PC-9 (cell line): ENCODE measurements around the gene APIP. TPM values are rescaled to one million over a fixed set of nuclear protein-coding genes. Genes with fewer than 3 reads are reported as not detected.

Experiments
- BruUV-seq: library from RNA; stranded (reverse); fragments of 400-500 nt; replicated peaks from 2 replicates; lab custom pipeline; 2021; lab: Mats Ljungman, UMichigan
- CTCF ChIA-PET: fragments of 300-600 bp; sonication (Branson Sonifier 250); formaldehyde crosslinking; loops from one replicate; lab custom pipeline; 2022; ENCODE audit warnings: antibody characterized with exemption; lab: Charles Lee
- POLR2A ChIA-PET: fragments of 300-600 bp; sonication (Branson Sonifier 250); formaldehyde crosslinking; loops from one replicate; lab custom pipeline; 2022; ENCODE audit warnings: antibody characterized with exemption; ENCODE audit not compliant: unreplicated experiment; lab: Charles Lee
- DNase-seq, 2 experiments: peaks; one replicate each; pipeline versions ENCODE4 v3.0.0 to v3.0.0-alpha.2; 2015 to 2022; ENCODE audit warnings: mixed read lengths in 1 of 2
- H2AFZ ChIP-seq: fragments of 200-600 bp; sonication (generic); 2 replicates; pipeline ENCODE4 v1.8.1; 2017; ENCODE audit warnings: antibody characterized with exemption
- H3F3A ChIP-seq: fragments of 200-600 bp; sonication (generic); 2 replicates; pipeline ENCODE4 v1.8.1; 2017; ENCODE audit warnings: antibody characterized with exemption, mild to moderate bottlenecking, low read depth; ENCODE audit not compliant: insufficient read depth
- H3K27ac ChIP-seq: fragments of 200-600 bp; sonication (generic); 2 replicates; pipeline ENCODE4 v1.6.1; 2016; ENCODE audit warnings: mixed run types
- H3K27me3 ChIP-seq: fragments of 200-600 bp; sonication (generic); 2 replicates; pipeline ENCODE4 v1.6.1; 2016; ENCODE audit warnings: low read depth, mixed run types; ENCODE audit not compliant: insufficient read depth
- H3K36me3 ChIP-seq: fragments of 200-600 bp; sonication (generic); 2 replicates; pipeline ENCODE4 v1.6.1; 2016; ENCODE audit warnings: low read depth, mixed run types
- H3K4me1 ChIP-seq: fragments of 200-600 bp; sonication (generic); replicated peaks from 2 replicates; pipeline ENCODE4 v1.6.1; 2016; ENCODE audit warnings: mixed run types; ENCODE audit not compliant: insufficient read depth
- H3K4me2 ChIP-seq: fragments of 200-600 bp; sonication (generic); 2 replicates; pipeline ENCODE4 v1.6.1; 2017; ENCODE audit warnings: mixed run types
- H3K4me3 ChIP-seq: fragments of 200-600 bp; sonication (generic); 2 replicates; pipeline ENCODE4 v1.6.1; 2016; ENCODE audit warnings: mixed run types
- H3K79me2 ChIP-seq: fragments of 200-600 bp; sonication (generic); 2 replicates; pipeline ENCODE4 v1.6.1; 2017; ENCODE audit warnings: low read depth, mixed run types
- H3K9me2 ChIP-seq: fragments of 200-600 bp; sonication (generic); 2 replicates; pipeline ENCODE4 v1.8.1; 2017; ENCODE audit warnings: mild to moderate bottlenecking; ENCODE audit not compliant: insufficient read depth
- H3K9me3 ChIP-seq: fragments of 200-600 bp; sonication (generic); 2 replicates; pipeline ENCODE4 v1.8.1; 2016; ENCODE audit warnings: low read depth; ENCODE audit not compliant: insufficient read depth
- H4K20me1 ChIP-seq: fragments of 200-600 bp; sonication (generic); 2 replicates; pipeline ENCODE4 v1.8.1; 2017; ENCODE audit not compliant: insufficient read depth
- CTCF ChIP-seq: fragments of 200-600 bp; sonication (generic); conservative IDR thresholded peaks from 2 replicates; pipeline ENCODE4 v1.6.1; 2017; ENCODE audit warnings: mixed run types, antibody characterized with exemption, mild to moderate bottlenecking, moderate library complexity
- EZH2 ChIP-seq: fragments of 200-600 bp; sonication (generic); IDR thresholded peaks from 2 replicates; pipeline ENCODE4 v1.8.0; 2017; ENCODE audit warnings: antibody characterized with exemption, low read depth
- intact Hi-C: fragments of 100-400 bp; cut with micrococcal nuclease; formaldehyde crosslinking; loops from one replicate; pipeline ENCODE4 v1.10.0; 2022; ENCODE audit not compliant: unreplicated experiment
- total RNA-seq: library from RNA; stranded (reverse); gene quantifications from 2 replicates; pipeline ENCODE4 v1.2.3, GENCODE V29; 2021

Gene APIP
- total RNA-seq, 1 experiment from 2014 or later: 41.0 TPM

- CTCF ChIA-PET: no interaction called here
- no TSS peak for BruUV-seq
- intact Hi-C loops: no loop called here
Measured at GRCh38 chr11:34844463-34845112, 71.6 kb downstream of the APIP start.

GRCh38 chr11:34843271-34843670, 72.9 kb downstream of the APIP start:
- DNase-seq: no peak
- no peak overlapping the region for H3K4me3 ChIP-seq
- H3K9me2 ChIP-seq: no peaks in the 10 kb centered on the region
- intact Hi-C loops: no loop called here
- H3K79me2 ChIP-seq: no peaks in the 10 kb centered on the region
- no peaks in the 10 kb centered on the region for H3K27me3 ChIP-seq
- BruUV-seq: no TSS peak
- H3K9me3 ChIP-seq: no peaks in the 10 kb centered on the region
- ChIA-PET CTCF (no interaction called here), POLR2A (interaction anchor here (0.6 kb wide), 1 partner anchor 279 kb away, joined by 7 read pairs; no protein-coding TSS in a partner anchor)
- H3K27ac ChIP-seq: no peak overlapping the region
- no peaks in the 10 kb centered on the region for H3K36me3 ChIP-seq
- H4K20me1 ChIP-seq: no peaks in the 10 kb centered on the region
- H2AFZ ChIP-seq: no peak overlapping the region
- H3F3A ChIP-seq: no peaks in the 10 kb centered on the region
- no peak for TF ChIP-seq EZH2
- TF ChIP-seq CTCF: no peak
- H3K4me2 ChIP-seq: no peak overlapping the region
- H3K4me1 ChIP-seq: no peaks in the 10 kb centered on the region

More at GRCh38 chr11:34844463-34845112, 71.6 kb downstream of the APIP start:
- Histone ChIP-seq H3K9me2 (no peaks in the 10 kb centered on the region), H2AFZ (no peak overlapping the region), H3K79me2 (no peaks in the 10 kb centered on the region), H3K4me2 (no peak overlapping the region), H4K20me1 (no peaks in the 10 kb centered on the region), H3K36me3 (no peaks in the 10 kb centered on the region), H3F3A (no peaks in the 10 kb centered on the region), H3K4me3 (no peak overlapping the region), H3K27me3 (no peaks in the 10 kb centered on the region), H3K9me3 (no peaks in the 10 kb centered on the region), H3K4me1 (no peaks in the 10 kb centered on the region), H3K27ac (no peak overlapping the region)
- POLR2A ChIA-PET: no interaction called here
- TF ChIP-seq EZH2 (no peak), CTCF (no peak)
- no peak for DNase-seq

GRCh38 chr11:34840736-34841386, 75.3 kb downstream of the APIP start:
- no TSS peak for BruUV-seq
- no peaks in the 10 kb centered on the region for H4K20me1 ChIP-seq
- POLR2A ChIA-PET: no interaction called here
- CTCF ChIA-PET: interaction anchor here (0.9 kb wide), 1 partner anchor 105 kb away, joined by 3 read pairs; no protein-coding TSS in a partner anchor
- DNase-seq: peak in 1 of 2 experiments; percentile 47
- no peaks in the 10 kb centered on the region for H3K79me2 ChIP-seq
- TF ChIP-seq EZH2 (no peak), CTCF (peak; percentile 65; the same call in 1 of the 2 replicates)
- intact Hi-C loops: no loop called here
- no peak overlapping the region for H3K27ac ChIP-seq
- no peaks in the 10 kb centered on the region for H3F3A ChIP-seq
- H3K27me3 ChIP-seq: no peaks in the 10 kb centered on the region
- H2AFZ ChIP-seq: no peak overlapping the region
- H3K9me2 ChIP-seq: no peaks in the 10 kb centered on the region
- no peak overlapping the region for H3K4me3 ChIP-seq
- H3K4me2 ChIP-seq: no peak overlapping the region
- no peaks in the 10 kb centered on the region for H3K36me3 ChIP-seq
- no peaks in the 10 kb centered on the region for H3K4me1 ChIP-seq
- H3K9me3 ChIP-seq: no peaks in the 10 kb centered on the region
